SK-N-MC (cell line): ENCODE results near the gene SIDT2.

Experiments
- EZH2 ChIP-seq: fragments of 200-600 bp; sonication (generic); IDR thresholded peaks from one replicate; pipeline ENCODE4 v1.6.1; 2017; ENCODE audit warnings: antibody characterized with exemption
- POLR2AphosphoS5 ChIP-seq: IDR thresholded peaks from 2 replicates; pipeline ENCODE4 v1.6.1; 2012; ENCODE audit warnings: mild to moderate bottlenecking, low read depth, low read length, borderline replicate concordance

- TF ChIP-seq POLR2AphosphoS5 (no peak), EZH2 (no peak)
Measured at GRCh38 chr11:117222991-117223740, 44.6 kb downstream of the SIDT2 start.
